Body of pancreas (tissue), 4 donors: ENCODE measurements around the gene YIPF2.

ENCODE experiments used
- CTCF ChIP-seq, 7 experiments: fragments of 450-650 bp in 4 of 7; fragments of 200-600 bp in 3 of 7; sonication (generic) in 3 of 7; IDR thresholded peaks; one replicate each; pipeline ENCODE4 v1.5.1; 2016 to 2019; ENCODE audit warnings: antibody characterized with exemption in 7 of 7
- POLR2A ChIP-seq, 3 donors: fragments of 450-650 bp; IDR thresholded peaks; one replicate each; pipeline ENCODE4 v1.6.1; 2016; ENCODE audit warnings: antibody characterized with exemption in 3 of 3, mild to moderate bottlenecking in 2 of 3

- no peak for TF ChIP-seq CTCF (IDR thresholded peaks at IDR 0.05)
- TF ChIP-seq POLR2A (IDR thresholded peaks at IDR 0.05) = no peak
Measured at GRCh38 chr19:10889880-10890279, 38.6 kb downstream of the YIPF2 start.
